Omental fat pad (tissue), 4 donors: Measurements from ENCODE around the gene ATRNL1. TPM values are rescaled to one million over a fixed set of nuclear protein-coding genes. Genes with fewer than 3 reads are reported as not detected.

Experiments used
- ATAC-seq: fragments of 150-250 bp; one replicate; pipeline ENCODE4 v1.9.1; 2016; ENCODE audit warnings: mild to moderate bottlenecking, moderate library complexity; ENCODE audit not compliant: low FRiP score
- DNase-seq: peaks from one replicate; pipeline ENCODE4 v3.0.0-alpha.2; 2019; ENCODE audit warnings: low spot score
- total RNA-seq, 4 donors: library from RNA; depleted of rRNA; stranded (reverse); fragments of >200 nt; gene quantifications; one replicate each; pipeline ENCODE4 v1.1.0, GENCODE V29; 2016
- TF ChIP-seq, protein P1 (sequence below), 3 donors: fragments of 450-650 bp; IDR thresholded peaks; one replicate each; pipeline ENCODE4 v1.5.1; 2016 to 2017; ENCODE audit warnings: antibody characterized with exemption in 3 of 3, mild to moderate bottlenecking in 3 of 3, moderate library complexity in 2 of 3

Gene ATRNL1
- total RNA-seq, 4 donors from 2014 or later, result 2.5 to 19.0 (median 4.6) TPM

DNA sequence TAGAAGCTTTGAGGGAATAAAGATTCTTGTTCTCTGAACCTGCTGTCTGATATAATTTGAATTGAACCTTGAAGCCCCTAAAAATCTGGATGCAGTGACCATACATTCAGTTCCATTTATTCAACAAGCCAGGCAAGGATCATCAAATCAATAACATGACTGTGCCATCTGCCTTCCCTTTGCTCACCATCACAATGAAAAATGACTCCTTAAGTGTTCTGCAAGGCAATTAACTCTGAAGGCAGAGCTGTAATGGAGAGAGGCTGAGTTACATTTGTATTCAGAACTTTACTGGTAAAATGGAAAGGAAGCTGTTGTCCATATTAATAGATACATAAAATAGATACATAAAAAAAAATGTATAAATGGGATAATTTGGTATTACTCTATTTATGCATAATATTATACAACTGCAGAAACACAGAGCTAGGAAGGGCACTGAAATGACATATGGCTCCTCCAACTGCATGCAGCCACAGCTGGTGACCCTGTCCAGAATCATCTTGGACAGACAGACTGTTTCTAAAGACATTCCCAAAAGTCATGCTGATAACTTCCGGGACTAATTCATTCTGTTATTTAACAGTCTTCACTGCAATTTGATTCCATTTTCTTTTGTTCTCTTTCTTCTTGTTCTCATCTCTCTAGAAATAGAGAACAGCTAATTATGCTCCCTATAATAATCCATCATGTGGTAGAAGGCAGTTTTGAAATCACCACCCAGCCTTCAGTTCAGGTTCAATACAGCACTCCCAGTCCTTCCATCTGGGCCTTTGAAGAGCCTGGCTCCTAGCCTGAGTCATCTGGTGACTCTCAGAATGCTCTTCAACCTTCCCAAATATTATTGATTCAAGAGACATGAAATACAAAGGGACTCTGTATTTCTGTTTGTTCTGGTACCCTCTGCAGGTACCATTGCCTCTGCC lies 767.3 kb downstream of the ATRNL1 start:
- TF ChIP-seq, protein P1, sequence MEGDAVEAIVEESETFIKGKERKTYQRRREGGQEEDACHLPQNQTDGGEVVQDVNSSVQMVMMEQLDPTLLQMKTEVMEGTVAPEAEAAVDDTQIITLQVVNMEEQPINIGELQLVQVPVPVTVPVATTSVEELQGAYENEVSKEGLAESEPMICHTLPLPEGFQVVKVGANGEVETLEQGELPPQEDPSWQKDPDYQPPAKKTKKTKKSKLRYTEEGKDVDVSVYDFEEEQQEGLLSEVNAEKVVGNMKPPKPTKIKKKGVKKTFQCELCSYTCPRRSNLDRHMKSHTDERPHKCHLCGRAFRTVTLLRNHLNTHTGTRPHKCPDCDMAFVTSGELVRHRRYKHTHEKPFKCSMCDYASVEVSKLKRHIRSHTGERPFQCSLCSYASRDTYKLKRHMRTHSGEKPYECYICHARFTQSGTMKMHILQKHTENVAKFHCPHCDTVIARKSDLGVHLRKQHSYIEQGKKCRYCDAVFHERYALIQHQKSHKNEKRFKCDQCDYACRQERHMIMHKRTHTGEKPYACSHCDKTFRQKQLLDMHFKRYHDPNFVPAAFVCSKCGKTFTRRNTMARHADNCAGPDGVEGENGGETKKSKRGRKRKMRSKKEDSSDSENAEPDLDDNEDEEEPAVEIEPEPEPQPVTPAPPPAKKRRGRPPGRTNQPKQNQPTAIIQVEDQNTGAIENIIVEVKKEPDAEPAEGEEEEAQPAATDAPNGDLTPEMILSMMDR (IDR thresholded peaks at IDR 0.05), result no peak
- DNase-seq (no peak), ATAC-seq (no peak)

DNA sequence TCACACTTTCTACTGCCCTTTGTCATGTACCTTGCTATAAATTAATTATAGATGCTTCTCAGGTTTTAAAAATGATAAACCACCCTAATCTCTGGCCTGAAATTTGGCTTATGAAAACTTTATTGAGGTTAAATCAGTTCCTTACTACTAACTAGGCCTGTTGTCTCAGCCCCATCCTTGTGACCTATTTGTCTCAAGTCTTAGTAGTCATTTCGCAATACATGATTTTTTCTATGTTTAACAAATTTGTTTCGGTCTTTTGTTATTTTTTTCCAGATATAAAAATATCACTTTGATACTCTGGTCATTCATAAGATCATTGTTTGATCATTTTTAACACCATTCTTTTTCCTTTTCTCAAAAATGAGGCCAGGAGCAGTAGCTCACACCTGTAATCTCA lies 768.3 kb downstream of the ATRNL1 start:
- TF ChIP-seq, protein P1 (IDR thresholded peaks at IDR 0.05), result no peak
- DNase-seq (no peak), ATAC-seq (no peak)

DNA sequence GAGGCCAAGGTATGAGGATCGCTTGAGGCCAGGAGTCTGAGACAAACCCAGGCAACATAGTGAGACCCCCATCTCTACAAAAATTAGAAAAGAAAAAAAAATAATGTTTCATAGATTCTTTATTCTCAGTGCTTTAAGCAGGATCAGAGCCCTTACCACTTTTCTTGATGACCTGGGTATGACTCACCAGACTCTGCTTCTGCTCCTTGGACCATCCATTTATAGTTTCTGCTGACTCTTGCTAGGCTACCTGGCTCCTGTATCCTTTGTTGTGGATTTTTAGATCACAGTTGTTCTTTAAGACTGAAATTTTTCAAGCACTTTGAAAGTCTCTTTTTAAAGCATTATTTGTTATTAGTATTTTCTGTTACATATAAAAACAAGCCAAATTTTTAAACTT lies 768.7 kb downstream of the ATRNL1 start:
- DNase-seq (no peak), ATAC-seq (no peak)
- TF ChIP-seq, protein P1 (IDR thresholded peaks at IDR 0.05), result no peak

DNA sequence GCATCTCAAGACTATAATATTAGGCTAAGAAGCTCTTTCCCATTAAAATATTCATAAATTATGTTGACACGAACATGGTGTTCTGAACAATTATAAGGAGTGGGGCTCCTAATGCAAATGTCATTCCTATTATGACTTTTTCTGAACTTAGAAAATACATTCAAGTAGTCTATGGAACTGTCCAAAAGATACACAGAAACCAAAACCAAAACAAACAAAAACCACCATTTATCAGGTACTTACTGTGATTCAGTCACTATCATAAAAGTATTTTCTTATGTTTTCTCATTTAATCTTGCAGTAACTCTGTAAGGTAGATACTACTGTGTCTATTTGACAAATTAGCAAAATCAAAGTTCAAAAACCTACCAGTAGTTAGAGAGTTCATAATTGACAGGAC lies 773.0 kb downstream of the ATRNL1 start:
- no peak for ATAC-seq
- DNase-seq, result no peak
- TF ChIP-seq, protein P1 (IDR thresholded peaks at IDR 0.05), result no peak

DNA sequence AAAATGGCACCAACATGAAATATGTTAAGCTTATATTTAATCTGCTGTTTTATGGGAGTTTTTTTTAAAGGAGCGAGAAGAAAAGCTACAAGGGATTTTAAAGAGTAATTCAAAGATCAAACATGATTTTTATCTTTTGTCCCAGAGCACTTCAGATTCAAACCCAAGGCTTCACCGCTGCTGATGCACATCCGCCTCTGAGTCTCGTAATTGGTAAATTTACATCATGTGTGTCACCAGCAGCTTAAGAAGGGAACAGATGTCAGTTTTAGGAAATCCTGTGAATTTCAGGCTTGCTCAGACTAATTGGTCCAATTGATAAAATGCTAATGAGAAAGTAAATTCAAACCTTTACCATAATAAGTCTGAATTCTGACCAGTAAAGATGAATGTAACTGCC lies 773.5 kb downstream of the ATRNL1 start:
- ATAC-seq, result no peak
- DNase-seq, result no peak
- TF ChIP-seq, protein P1 (IDR thresholded peaks at IDR 0.05), result no peak

DNA sequence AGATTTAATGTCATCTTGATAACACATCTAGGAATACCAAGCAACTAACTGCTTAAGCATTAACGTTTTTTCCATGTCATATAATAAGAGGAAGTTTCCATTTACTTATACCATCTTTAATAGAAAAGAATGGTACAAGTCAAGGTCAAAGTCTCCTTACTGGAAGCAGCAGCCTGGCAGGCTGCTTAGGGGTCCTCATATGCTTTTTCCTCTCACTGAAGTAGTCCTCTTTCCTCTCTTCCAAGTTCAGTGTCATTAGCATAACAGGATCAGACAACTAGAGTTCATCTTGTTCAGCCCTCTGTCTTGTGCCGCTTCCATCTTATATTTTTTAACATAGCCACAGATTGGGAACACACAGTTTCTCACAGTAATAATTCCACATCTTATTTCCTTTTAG lies 774.1 kb downstream of the ATRNL1 start:
- DNase-seq, result no peak
- no peak for ATAC-seq
- TF ChIP-seq, protein P1 (IDR thresholded peaks at IDR 0.05), result no peak

DNA sequence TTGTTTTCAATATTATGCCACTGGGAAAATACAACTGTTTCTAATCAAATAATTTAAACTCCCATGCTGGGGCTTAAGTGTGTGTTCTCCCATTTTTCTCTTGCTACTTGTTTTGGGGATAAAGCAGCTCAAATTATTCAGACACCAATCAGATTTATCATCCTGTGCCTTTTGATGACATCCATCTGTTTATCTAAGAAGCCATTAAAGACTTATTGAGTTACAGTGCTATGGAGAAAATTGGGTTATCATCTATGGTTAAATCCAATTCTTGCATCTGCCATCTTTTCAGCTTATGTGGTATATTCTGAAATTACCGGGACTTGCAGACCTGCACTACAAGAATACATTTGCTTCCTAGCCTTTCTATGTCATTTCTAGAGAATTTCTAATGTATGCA lies 778.7 kb downstream of the ATRNL1 start:
- DNase-seq (no peak), ATAC-seq (no peak)
- TF ChIP-seq, protein P1 (IDR thresholded peaks at IDR 0.05), result no peak
